HUDEP-2 (cell line): ENCODE measurements around the gene DMRT2.
A peak's percentile ranks its signal among the peaks of the same experiment; 100 is the strongest.

Source experiments
- DNase-seq, 76 experiments: peaks; one replicate each; lab custom pipeline; 2025; ENCODE audit not compliant: unreplicated experiment in 76 of 76; lab: John Stamatoyannopoulos, UW

The DMRT2 gene

DNA sequence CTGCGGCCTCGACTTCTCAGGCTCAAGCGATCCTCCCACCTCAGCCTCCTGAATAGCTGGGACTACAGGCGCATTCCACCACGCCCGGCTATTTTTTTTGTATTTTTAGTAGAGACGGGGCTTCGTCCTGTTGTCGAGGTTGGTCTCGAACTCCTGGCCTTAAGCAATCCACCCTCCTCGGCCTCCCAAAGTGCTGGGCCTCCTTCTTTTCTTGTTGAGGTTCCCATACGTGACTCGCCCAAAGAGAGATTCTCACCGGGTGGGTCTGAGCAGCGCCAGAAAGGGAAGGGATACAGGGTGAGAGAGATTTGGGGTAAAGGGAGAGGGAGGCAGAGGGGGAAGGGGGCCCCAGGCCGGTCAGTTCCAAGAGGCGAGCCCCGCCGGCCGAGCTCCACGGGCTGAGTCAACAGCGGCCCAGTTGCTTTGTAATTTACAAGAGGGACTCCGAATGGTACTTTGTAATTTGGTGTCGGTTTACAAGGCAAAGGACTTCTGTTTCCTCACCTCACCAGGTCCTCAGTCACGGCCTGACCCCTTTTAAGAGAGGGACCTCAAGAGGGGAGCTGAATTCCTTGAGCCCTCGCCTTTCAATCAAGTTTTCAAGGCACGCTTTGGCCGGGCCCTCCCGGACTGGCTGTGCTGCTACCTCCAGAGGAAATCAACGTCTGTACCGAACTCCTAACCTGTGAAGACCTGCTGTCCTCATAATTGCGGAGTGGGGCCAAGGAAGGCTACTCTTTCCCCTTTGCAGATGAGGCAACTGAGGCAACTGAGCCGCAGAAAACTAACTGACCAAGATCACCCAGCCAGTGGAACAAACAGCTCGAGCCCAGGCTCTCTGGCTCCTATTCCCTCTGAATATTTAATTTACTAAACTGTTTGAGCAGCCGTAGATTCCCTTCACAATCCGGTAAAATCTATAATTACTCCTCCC is 3.3 kb upstream of the DMRT2 start:
- DNase-seq: no peak

- no peak for DNase-seq
These were observed 2.4 kb upstream of the DMRT2 start for GRCh38 chr9:1047591-1048230.

DNA sequence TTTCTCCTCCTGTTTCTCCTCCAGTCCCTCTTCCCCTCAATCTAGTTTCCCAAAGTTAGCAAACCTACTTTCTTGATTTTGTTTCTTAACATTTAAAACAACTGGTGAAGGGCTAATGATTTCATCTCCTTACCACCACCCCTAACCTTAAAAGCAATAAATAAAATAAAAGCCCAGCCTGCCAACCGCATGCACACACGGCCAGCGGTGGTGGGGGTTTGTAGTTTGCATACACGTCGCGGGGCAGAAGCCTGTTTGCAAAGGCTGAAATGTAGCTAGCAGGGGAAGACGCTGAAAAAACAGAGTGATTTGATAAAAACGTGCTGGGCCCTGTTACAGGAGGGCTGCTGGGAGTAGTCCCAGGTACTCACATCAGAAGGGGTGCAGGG is 1.9 kb upstream of the DMRT2 start:
- no peak for DNase-seq

DNA sequence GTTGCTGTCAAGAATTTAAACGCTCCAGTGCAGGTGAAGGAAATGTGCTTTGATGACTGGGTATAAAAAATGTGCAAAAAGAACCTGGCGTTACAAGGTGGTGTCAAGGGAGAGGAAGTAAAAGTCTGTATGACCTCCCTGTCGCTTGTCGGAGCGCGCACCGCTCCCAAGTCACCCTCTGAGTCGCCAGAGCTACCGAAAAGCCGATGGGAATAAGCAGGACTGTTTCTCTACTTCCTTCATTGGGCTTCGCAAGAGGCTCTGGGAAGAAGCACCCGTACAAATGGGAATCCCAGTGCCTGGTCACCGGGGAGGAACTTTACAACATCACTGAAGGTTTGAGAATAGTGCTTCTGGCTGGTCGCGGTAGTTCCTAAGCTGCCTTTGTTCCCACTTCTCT is 1.3 kb upstream of the DMRT2 start:
- no peak for DNase-seq

DNA sequence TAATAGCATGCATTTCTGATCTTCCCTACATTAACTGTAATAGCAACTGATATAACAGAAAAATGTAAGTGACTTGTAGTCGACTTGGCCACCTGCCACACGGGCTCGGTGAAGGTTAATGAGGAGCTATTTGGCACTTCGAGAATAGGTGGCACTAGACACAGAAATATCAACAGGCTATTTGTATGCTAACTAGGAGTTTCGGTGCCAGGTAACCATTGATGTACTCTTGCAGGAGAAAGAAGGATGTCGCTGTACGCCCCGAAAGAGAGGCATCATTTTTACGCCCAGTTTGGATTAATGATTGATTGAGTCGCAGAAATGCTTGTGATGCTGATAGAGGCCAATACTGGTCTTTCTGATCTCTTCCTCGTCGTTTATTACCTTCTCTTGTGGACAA is 516 bp upstream of the DMRT2 start:
- DNase-seq: no peak

DNA sequence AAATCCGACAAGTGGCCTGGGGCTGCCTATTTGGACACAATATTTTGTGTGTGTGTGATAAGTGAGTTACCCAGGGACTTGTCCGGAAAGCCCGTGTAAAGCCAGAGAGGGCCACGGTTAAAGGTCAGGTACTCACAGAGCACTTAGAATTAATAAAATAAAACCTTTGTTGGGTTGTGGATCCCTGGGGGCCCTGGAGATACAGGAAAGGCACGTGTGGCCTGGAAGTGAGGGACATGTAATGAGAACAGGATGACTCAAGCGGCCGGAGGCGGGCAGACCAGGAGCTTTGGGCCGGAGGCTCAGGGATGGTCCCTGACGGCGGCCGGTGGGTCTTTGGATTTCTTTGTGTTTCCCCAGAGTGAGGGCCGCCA is 1.0 kb downstream of the DMRT2 start:
- DNase-seq: no peak

DNA sequence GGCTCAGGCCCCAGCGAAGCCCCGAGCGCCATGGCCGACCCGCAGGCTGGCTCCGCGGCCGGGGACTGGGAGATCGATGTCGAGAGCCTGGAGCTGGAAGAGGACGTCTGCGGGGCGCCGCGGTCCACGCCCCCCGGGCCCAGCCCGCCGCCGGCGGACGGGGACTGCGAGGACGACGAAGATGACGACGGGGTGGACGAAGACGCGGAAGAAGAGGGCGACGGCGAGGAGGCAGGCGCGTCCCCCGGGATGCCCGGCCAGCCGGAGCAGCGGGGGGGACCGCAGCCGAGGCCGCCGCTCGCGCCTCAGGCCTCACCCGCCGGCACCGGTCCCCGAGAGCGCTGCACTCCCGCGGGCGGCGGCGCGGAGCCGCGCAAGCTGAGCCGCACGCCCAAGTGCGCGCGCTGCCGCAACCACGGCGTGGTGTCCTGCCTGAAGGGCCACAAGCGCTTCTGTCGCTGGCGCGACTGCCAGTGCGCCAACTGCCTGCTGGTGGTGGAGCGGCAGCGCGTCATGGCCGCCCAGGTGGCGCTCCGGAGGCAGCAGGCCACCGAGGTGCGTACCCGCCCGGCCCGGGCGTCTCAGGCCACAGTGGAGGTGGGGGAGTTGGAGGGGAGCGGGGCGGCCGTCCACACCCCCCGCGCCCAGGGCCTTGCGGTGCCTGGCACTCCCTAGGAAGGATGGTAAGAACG is 1.6 kb downstream of the DMRT2 start:
- DNase-seq: peak in 9 of 76 experiments; percentile 1 to 25 (median 9)

DNA sequence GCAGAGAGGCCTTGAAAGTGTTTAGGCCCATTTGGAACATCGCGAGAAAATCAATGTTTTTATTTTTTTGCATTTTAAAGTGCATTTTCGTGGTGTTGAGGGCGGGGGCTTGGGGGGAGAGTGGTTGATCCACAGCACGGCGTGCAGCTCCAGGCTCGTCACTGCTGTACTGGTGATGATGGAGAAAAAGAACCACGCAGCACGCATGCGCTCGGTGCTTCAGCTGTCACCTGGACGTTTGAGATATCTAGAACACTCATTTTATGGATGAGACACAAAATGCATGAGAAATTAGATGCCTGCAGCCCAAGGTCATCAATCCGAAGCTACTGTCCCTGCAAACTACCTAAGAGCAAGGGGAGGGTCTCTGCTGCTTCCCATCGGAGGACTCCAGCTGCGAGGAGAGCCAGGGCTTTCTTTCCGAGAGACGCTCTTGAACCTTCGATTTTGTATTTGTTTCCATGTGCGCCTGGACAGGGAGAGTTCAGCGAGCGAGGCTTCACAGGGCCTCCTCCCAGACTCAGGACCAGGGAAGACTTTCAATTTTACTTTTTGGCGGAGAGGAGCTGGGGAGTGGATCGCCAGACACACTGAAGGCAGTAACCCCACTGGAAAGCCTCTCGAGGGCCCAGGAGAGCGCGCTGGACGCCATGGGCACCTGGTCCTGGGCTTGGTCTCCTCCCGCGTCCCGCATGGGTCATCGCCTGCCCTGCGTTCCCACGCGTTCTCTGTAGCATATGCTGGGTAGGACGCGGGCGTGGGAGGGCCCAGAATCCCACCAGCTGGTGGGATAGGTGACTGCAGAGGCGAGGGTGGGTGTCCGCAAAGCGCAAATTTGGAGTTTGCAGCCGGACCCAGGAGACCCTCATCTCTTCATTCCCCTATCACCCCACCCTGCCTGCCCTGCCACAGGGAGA is 2.5 kb downstream of the DMRT2 start:
- no peak for DNase-seq

DNA sequence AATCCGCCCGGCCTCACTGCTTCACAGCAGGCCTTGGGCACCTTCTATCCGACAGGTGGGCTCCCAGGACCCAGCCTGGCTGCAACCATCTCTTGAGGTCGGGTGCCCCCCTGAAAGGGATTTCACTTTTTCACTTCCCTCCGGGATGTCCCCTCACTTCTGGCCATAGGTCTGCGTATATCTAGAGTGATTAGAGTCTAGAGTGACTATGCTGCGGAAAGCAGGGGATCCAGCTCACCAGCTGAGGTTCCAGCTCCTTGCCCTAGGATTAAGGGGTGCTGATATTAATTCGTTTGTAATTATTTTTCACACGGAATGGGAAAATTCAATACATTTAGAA is 3.1 kb downstream of the DMRT2 start:
- DNase-seq: no peak

- DNase-seq: no peak
These were observed 3.8 kb downstream of the DMRT2 start for GRCh38 chr9:1053986-1054425.

- DNase-seq: no peak
These were observed 5.0 kb downstream of the DMRT2 start for GRCh38 chr9:1055166-1055565.

GRCh38 chr9:1057910-1058309 is 7.8 kb downstream of the DMRT2 start:
- DNase-seq: no peak

- DNase-seq: no peak
These were observed 8.8 kb downstream of the DMRT2 start for GRCh38 chr9:1058826-1059487.

GRCh38 chr9:1065130-1065529 is 15.0 kb downstream of the DMRT2 start:
- no peak for DNase-seq

DNA sequence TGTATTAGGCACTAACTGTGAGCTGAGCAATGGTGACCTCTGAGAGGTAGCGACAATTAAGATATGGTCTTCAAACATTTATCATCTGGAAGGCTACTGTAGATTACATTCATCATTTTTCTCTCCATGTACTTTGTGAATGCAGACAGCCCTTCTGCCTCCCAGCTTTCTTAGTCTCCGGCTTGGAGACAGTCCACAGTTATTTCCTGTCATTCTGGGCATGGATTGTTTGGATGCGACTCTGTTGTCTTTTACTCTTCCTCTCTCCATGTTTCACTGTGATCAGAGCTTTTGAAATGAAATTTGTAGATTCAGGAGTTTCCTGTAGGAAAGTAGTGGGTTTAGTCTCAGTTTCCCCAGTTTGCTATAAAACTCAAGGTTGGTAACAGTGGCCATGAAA is 20.5 kb downstream of the DMRT2 start:
- DNase-seq: no peak

DNA sequence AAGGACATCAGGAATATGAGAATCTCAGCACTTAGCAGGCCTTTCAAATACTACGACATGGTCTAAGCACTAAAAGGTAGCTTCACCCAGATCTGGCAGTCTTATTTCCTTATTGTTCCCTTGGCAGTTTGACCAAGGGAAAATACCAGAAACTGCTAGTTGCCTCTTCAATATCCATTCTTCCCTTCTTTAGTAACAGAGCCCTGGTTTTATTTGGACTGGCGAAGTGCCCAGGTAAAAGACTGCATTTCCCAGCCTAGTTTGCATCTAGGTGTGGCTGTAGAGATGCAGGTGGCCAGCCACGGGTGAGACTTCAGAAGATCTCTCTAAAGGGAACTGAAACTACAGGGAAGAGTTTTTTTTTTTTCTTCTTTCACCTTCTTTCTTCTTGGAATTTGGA is 21.6 kb downstream of the DMRT2 start:
- DNase-seq: no peak

- no peak for DNase-seq
These were observed 23.3 kb downstream of the DMRT2 start for GRCh38 chr9:1073497-1073896.

DNA sequence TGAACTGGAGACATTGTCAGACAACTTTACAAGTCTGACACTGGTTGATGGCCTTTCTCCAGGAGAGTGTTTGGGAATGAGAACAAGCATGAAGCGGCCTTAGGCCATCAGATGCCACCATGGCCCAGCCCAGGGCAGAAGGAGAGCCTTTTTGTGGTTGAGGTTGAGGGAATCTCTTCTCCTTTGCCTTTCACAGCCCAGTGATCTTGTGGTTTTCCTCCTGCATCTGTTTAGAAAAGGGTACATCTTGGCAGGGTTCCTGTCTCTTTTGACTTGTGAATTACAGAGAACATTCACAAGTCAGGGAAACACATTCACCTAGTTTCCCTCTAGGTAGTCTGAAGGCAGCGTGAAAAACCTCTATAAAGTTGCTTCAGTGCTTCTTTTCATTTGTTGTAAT is 27.5 kb downstream of the DMRT2 start:
- DNase-seq: no peak

DNA sequence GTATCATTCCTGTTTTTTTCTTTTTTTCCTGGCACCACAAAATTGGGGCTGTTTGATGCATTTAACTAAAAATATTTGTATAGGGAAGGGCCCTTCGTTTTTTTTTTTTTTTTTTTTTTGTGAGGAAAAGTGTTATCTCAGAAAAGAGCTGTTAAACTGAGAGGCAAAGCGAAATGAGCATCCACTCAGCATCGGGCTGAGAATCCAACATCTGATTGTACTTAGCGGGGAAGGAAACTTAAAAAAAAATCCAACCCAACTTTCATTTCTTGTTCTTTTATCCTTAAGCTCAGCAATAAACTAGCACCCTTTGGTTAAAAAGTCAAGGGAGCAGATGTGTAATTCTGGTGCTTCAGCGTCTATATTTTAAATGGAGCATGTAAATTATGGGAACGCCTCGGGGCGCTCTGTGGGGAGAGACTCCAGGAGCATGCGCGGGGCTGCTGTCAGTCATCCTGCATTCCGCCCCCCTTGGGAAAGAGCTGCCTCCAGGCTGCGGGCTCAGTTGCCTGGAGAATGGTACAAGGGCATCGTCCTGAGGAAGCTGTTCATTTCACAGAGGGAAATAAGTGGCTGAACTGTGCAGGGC is 33.3 kb downstream of the DMRT2 start:
- no peak for DNase-seq

- DNase-seq: no peak
These were observed 34.9 kb downstream of the DMRT2 start for GRCh38 chr9:1085086-1085485.
